ENCODE data around the gene FNDC3B. TPM values are rescaled to one million over a fixed set of nuclear protein-coding genes. Genes with fewer than 3 reads are reported as not detected.

Gene FNDC3B
- total RNA-seq, 4 donors from 2014 or later = 59.8 to 72.6 (median 65.6) TPM

- TF ChIP-seq POLR2A (IDR thresholded peaks at IDR 0.05; ENCODE audit: low read depth) = no peak
- TF ChIP-seq CTCF (IDR thresholded peaks at IDR 0.05) = no peak
- TF ChIP-seq POLR2AphosphoS5 (IDR thresholded peaks at IDR 0.05) = no peak
- TF ChIP-seq EP300 (IDR thresholded peaks at IDR 0.05) = no peak
- no peak for DNase-seq (ENCODE audit: extremely low spot score)
- Histone ChIP-seq H3K36me3 (no peaks in the 10 kb centered on the region), H3K4me3 (no peak overlapping the region), H3K4me1 (peaks cover 42 to 54% (median 52%) of the 10 kb centered on the region in 4 donors), H3K27me3 (no peaks in the 10 kb centered on the region), H3K9me3 (no peaks in the 10 kb centered on the region), H3K27ac (replicated peaks in 1 of 4) (no peak overlapping the region)
- intact Hi-C loops (cut with DNase I) = no loop called here
- WGBS = 98% methylated on average over 3 of the region's 3 CpGs
Measured at GRCh38 chr3:172184106-172184822, 144.9 kb downstream of the FNDC3B start.

- no peak for DNase-seq (ENCODE audit: extremely low spot score)
- no peak overlapping the region for H3K27ac ChIP-seq (replicated peaks in 1 of 4)
- intact Hi-C loops (cut with DNase I) = no loop called here
- H3K27me3 ChIP-seq = no peaks in the 10 kb centered on the region
- peaks cover 37 to 42% (median 40%) of the 10 kb centered on the region in 4 donors for H3K4me1 ChIP-seq
- H3K36me3 ChIP-seq = no peaks in the 10 kb centered on the region
- TF ChIP-seq EP300 (IDR thresholded peaks at IDR 0.05) (no peak), POLR2A (IDR thresholded peaks at IDR 0.05; ENCODE audit: low read depth) (no peak), POLR2AphosphoS5 (IDR thresholded peaks at IDR 0.05) (no peak), CTCF (IDR thresholded peaks at IDR 0.05) (no peak)
- H3K9me3 ChIP-seq = no peaks in the 10 kb centered on the region
- H3K4me3 ChIP-seq = no peak overlapping the region
- 65% methylated on average over 2 of the region's 2 CpGs for WGBS
Measured at GRCh38 chr3:172185907-172186306, 146.5 kb downstream of the FNDC3B start.

GRCh38 chr3:172186607-172187006 is 147.2 kb downstream of the FNDC3B start:
- no peak for TF ChIP-seq POLR2A (IDR thresholded peaks at IDR 0.05; ENCODE audit: low read depth)
- no peak for TF ChIP-seq EP300 (IDR thresholded peaks at IDR 0.05)
- no peak for TF ChIP-seq CTCF (IDR thresholded peaks at IDR 0.05)
- TF ChIP-seq POLR2AphosphoS5 (IDR thresholded peaks at IDR 0.05) = no peak
- Histone ChIP-seq H3K4me3 (no peak overlapping the region), H3K27ac (replicated peaks in 1 of 4) (no peak overlapping the region), H3K4me1 (peaks cover 32 to 35% (median 34%) of the 10 kb centered on the region in 4 donors), H3K36me3 (no peaks in the 10 kb centered on the region), H3K9me3 (no peaks in the 10 kb centered on the region), H3K27me3 (no peaks in the 10 kb centered on the region)
- peak; percentile 12 for DNase-seq (ENCODE audit: extremely low spot score)
- WGBS = 96% methylated on average over 4 of the region's 4 CpGs
- intact Hi-C loops (cut with DNase I) = no loop called here

- WGBS = over 99% methylated on average over 6 of the region's 6 CpGs
- Histone ChIP-seq H3K36me3 (no peaks in the 10 kb centered on the region), H3K27ac (replicated peaks in 1 of 4) (no peak overlapping the region), H3K4me3 (no peak overlapping the region), H3K4me1 (peaks cover 23 to 27% (median 25%) of the 10 kb centered on the region in 4 donors), H3K9me3 (no peaks in the 10 kb centered on the region), H3K27me3 (no peaks in the 10 kb centered on the region)
- peak; percentile 37 for DNase-seq (ENCODE audit: extremely low spot score)
- TF ChIP-seq POLR2AphosphoS5 (IDR thresholded peaks at IDR 0.05) (no peak), CTCF (IDR thresholded peaks at IDR 0.05) (no peak), POLR2A (IDR thresholded peaks at IDR 0.05; ENCODE audit: low read depth) (no peak), EP300 (IDR thresholded peaks at IDR 0.05) (no peak)
- intact Hi-C loops (cut with DNase I) = no loop called here
Measured at GRCh38 chr3:172187511-172187910, 148.1 kb downstream of the FNDC3B start.

Measured in esophagus muscularis mucosa (tissue), 4 donors.